ENCODE results near the gene ZNF324. TPM values are rescaled to one million over a fixed set of nuclear protein-coding genes. Genes with fewer than 3 reads are reported as not detected.

Gene ZNF324
- total RNA-seq, 1 experiment from 2014 or later, result 12.7 TPM

DNA sequence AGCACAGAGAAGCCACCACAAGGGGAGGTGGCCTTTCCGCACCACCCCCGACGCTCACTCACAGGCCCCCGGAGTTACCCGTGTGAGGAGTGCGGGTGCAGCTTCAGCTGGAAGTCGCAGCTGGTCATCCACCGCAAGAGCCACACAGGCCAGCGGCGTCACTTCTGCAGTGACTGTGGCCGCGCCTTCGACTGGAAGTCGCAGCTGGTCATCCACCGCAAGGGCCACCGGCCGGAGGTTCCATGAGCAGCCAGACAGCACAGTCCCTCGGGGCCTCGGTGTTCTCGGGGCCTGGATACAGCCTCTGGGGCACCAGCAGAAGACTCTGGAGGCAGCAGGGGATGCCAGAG is 13.6 kb downstream of the ZNF324 start:
- no peak overlapping the region for H4K91ac ChIP-seq (ENCODE audit: insufficient read length, low read depth, low read length)
- H3K27ac Mint-ChIP-seq, result no peak overlapping the region
- H3K4me1 Mint-ChIP-seq, result peaks cover 6 to 7% of the 10 kb centered on the region in 2 experiments

More for the DNA sequence above, 13.6 kb downstream of the ZNF324 start:
- Histone ChIP-seq H3K4me2 (ENCODE audit: insufficient read depth, insufficient read length, low read length) (no peak overlapping the region), H3K4me1 (ENCODE audit: insufficient read depth, low read length) (no peaks in the 10 kb centered on the region), H3K79me2 (ENCODE audit: insufficient read depth, low read length) (no peaks in the 10 kb centered on the region), H2AFZ (ENCODE audit: low read length) (no peak overlapping the region), H2BK12ac (ENCODE audit: insufficient read length, low read depth, low read length) (no peak overlapping the region), H3K23me2 (ENCODE audit: insufficient read length, low read depth, low read length, poor library complexity, severe bottlenecking) (peaks cover 7% of the 10 kb centered on the region), H3K79me1 (ENCODE audit: insufficient read depth, low read depth, low read length, poor library complexity, severe bottlenecking) (no peaks in the 10 kb centered on the region), H2BK20ac (ENCODE audit: low read depth, low read length, poor library complexity, severe bottlenecking) (no peak overlapping the region), H2BK15ac (ENCODE audit: low read depth, low read length) (no peak overlapping the region), H2AK5ac (ENCODE audit: insufficient read length, low read length) (no peak overlapping the region), H2BK5ac (ENCODE audit: insufficient read length, low read length) (no peak overlapping the region), H2BK120ac (ENCODE audit: low read depth, low read length, poor library complexity, severe bottlenecking) (no peak overlapping the region), H3K27ac (ENCODE audit: insufficient read length, low read depth, low read length) (no peak overlapping the region), H4K8ac (replicated peaks; ENCODE audit: insufficient read length, low read depth, low read length) (no peak overlapping the region), H3K14ac (ENCODE audit: insufficient read depth, low read length) (no peak overlapping the region), H3K27me3 (ENCODE audit: insufficient read depth, low read length) (no peaks in the 10 kb centered on the region), H3K18ac (ENCODE audit: insufficient read length, low read depth, low read length) (no peak overlapping the region), H3K9me3 (ENCODE audit: control insufficient read depth, low read depth, low read length) (no peaks in the 10 kb centered on the region), H4K20me1 (ENCODE audit: control insufficient read depth, insufficient read depth, insufficient read length) (no peaks in the 10 kb centered on the region), H3K23ac (ENCODE audit: insufficient read length, low read depth, low read length) (no peak overlapping the region), H3K56ac (ENCODE audit: insufficient read length, low read depth, low read length) (no peak overlapping the region), H3K4ac (ENCODE audit: low read depth, low read length) (no peak overlapping the region), H3K9ac (ENCODE audit: extremely low read depth, insufficient read length, low read length) (no peak overlapping the region), H4K5ac (ENCODE audit: insufficient read length, low read depth, low read length) (no peak overlapping the region), H3T11ph (ENCODE audit: low read length) (no peak overlapping the region)
- Mint-ChIP-seq H3K36me3 (ENCODE audit: insufficient read depth in 1 of 3, low read depth in 3 of 3) (peaks cover 0 to 7% (median 2%) of the 10 kb centered on the region in 3 experiments; a peak in 3 of 7 replicates), H3K9me3 (no peaks in the 10 kb centered on the region), H3K4me3 (no peak overlapping the region), H3K27me3 (ENCODE audit: low read depth) (no peaks in the 10 kb centered on the region; the same call in 1 of the 2 replicates)
- no peak for DNase-seq
- TF ChIP-seq, protein P1, sequence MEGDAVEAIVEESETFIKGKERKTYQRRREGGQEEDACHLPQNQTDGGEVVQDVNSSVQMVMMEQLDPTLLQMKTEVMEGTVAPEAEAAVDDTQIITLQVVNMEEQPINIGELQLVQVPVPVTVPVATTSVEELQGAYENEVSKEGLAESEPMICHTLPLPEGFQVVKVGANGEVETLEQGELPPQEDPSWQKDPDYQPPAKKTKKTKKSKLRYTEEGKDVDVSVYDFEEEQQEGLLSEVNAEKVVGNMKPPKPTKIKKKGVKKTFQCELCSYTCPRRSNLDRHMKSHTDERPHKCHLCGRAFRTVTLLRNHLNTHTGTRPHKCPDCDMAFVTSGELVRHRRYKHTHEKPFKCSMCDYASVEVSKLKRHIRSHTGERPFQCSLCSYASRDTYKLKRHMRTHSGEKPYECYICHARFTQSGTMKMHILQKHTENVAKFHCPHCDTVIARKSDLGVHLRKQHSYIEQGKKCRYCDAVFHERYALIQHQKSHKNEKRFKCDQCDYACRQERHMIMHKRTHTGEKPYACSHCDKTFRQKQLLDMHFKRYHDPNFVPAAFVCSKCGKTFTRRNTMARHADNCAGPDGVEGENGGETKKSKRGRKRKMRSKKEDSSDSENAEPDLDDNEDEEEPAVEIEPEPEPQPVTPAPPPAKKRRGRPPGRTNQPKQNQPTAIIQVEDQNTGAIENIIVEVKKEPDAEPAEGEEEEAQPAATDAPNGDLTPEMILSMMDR (conservative IDR thresholded peaks at IDR 0.05), result no peak
- WGBS (ENCODE audit: extremely low coverage, insufficient read length, low lambda C conversion rate), result no CpG with 5 or more reads among the region's 20 CpGs

All from H9 (cell line).